CD4-positive, alpha-beta T cell treated with Interleukin-6 for 4 hours (primary cell): ENCODE data around the gene PPARG.
"Not testable (repeated sequence)": the region's sequence is repeated elsewhere in the genome, so short reads cannot be mapped to it uniquely, and the experiment has no call there.

Experiments used
- DNase-seq: peaks from one replicate; pipeline ENCODE4 v3.0.0-alpha.2; 2020; ENCODE audit warnings: mixed read lengths

The PPARG gene

DNA sequence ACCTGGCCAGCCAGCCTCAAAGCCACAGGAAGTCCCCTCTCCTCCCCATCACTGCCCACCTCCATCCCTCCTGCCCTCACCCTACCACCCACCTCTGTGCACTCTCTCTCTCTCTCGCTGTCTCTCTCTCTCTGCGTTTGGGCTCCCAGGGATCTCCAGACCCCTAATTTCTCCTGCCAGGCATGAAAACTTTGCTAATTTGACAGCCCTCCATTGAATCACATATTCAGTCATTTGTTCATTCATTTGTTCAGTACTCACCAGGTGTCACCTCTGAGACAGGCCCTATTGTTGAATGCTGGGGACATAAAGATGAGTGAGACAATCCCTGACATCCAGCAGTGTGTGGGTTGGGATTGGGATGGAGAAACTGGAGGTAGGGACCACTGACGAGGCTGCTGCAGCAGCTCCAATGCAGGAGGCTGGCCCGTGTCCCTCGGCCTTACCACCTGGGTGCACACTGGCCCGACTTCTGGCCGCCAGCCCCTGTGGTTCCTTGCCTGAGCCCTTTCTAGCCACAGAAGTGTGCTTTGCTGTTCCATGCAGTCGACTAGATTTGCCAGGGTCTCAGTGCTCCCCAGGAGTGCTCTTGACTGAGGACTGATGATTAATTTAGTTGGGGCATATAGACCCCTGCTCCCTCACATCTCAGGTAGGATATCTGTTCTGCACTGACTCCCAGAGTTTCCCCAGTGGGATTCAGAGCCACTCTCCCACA is 156.8 kb downstream of the PPARG start:
- no peak for DNase-seq

- no peak for DNase-seq
Measured at GRCh38 chr3:12446298-12446697, 157.4 kb downstream of the PPARG start.

GRCh38 chr3:12447075-12447474 is 158.2 kb downstream of the PPARG start:
- no peak for DNase-seq

DNA sequence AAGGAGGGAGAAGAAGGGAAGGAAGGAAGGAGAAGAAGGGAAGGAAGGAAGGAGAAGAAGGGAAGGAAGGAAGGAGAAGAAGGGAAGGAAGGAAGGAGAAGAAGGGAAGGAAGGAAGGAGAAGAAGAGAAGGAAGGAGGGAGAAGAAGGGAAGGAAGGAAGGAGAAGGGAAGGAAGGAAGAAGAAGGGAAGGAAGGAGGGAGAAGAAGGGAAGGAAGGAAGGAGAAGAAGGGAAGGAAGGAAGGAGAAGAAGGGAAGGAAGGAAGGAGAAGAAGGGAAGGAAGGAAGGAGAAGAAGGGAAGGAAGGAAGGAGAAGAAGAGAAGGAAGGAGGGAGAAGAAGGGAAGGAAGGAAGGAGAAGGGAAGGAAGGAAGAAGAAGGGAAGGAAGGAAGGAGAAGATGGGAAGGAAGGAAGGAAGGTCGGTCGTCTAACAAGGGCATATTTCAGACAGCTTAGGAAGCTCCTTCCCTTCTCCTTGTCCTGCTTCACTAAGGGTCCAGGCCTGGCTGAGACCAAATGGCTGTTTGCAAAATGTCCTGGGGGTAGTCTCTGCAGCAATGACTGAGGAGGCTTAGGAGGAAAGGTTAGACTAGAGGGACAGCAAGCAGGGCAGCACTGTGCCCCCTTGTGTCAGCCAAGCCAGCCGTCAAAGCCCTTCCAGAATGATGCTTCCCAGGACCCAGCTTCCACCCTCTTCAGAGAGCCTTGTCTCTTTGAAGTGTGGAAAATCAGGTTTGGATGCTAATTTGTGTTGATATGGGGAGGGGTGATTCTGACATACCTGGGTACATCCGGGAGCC is 159.7 kb downstream of the PPARG start:
- DNase-seq = not testable (repeated sequence)

DNA sequence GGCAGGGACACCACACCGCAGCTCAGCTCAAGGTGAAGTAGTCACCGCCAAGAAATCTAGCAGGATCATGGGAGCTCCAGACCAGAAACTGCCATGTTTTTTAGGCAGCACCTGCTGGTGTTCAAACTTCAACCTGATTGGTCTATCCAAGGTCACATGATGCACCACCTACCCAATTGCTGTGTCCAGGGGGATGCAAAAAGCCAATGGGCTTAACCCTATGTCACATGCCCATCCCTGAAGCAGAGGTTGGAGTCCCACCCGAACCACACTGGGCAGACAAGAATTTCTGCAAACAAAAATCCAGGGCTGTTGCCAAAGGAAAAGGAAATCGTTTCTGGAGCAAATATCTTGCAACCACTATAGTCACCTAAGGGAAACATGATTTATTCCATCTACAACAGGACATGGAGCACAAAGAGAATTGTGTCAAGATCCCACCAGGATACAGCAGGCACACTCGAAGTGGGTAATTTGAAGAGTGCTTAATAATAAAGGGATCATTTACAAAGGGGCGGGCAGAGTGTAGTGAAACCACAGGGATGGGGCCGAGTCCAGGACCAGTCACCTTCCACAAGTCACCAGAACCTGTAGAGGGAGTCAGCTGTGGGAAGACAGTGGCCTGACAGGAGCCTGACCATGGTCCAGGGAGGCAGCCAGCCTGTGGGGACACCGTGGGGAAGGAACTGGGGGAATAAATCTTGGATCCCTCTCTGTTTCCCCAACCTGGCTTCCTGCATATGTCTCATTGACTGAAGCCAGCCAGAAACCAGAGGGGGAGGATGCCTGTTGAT is 161.2 kb downstream of the PPARG start:
- DNase-seq = no peak

- DNase-seq = no peak
Measured at GRCh38 chr3:12451481-12451880, 162.6 kb downstream of the PPARG start.

- DNase-seq = no peak
Measured at GRCh38 chr3:12451960-12452359, 163.1 kb downstream of the PPARG start.

GRCh38 chr3:12452361-12453330 is 163.8 kb downstream of the PPARG start:
- no peak for DNase-seq

- no peak for DNase-seq
Measured at GRCh38 chr3:12454076-12454815, 165.4 kb downstream of the PPARG start.

DNA sequence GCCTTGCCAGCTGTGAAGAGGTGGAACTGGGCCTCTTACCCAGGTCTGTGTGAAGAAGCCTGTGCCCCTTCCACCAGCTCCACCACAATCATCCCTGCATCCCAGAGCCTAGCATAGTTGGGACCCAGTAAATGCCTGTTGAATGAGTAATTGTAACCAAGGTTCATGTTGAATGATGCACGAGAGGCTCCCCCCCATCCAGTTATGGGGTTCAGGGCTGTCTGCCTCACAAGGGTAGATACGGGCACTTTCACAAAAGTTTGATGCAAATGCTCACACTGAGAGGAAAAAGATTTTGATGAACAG is 165.9 kb downstream of the PPARG start:
- DNase-seq = no peak

- DNase-seq = no peak
Measured at GRCh38 chr3:12455740-12456139, 166.9 kb downstream of the PPARG start.

DNA sequence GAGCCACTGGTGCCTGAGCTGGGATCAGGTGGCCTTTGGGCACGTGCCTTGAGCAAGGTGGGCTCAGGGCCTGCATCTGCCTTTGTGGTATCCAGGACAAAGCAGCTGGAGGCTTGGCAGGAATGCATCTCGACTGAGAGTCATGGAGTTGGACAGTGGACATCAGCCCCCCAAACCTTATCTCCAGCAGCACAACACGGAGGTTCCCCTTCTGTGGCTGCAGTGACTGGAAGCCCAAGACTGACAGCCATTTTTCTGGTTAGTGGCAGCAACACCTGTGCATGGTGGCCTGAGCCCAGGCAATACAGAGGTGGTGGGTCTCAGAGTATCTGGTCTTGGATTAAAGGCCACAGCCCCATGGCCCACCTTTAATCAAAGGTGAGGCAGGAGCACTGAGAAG is 167.6 kb downstream of the PPARG start:
- no peak for DNase-seq

GRCh38 chr3:12457380-12457779 is 168.5 kb downstream of the PPARG start:
- DNase-seq = not testable (repeated sequence)

DNA sequence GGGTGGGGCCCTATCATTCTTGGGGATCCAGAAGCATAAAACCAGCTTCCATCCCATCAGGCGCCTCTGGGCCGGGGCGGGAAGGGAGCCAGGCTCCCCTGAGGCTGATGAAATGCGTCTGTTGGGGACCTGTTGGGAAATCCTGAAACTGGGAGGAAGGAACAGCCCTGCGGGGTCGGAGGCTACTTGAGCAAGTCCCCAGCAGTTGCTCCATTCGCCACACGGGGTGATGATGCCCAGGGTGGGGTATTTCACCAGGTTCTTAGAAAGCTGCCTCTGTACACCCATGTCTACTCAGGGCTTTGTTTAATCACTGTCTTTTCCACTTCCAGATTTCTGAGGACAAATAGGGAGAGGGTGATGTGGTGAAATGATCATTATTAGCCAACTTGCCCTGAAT is 170.0 kb downstream of the PPARG start:
- DNase-seq = no peak

DNA sequence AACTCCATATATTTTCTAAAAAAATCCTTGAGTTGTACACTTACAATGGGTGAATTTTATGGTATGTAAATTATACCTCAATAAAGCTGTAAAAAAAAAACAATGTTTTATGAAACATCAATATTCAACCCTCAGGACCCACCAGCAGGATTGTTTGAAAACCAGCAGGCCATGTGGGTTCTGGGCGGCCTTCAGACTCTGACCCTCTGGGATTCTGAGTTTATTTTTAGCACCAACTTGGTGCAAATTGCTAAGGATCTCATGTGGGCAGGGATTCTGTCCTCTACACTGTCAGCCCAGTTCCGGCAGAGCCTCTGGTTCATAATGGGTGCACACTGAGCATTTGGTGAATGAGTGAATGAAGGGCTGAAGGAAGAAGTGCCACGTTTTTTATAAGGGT is 171.3 kb downstream of the PPARG start:
- DNase-seq = no peak

- no peak for DNase-seq
Measured at GRCh38 chr3:12461097-12461649, 172.3 kb downstream of the PPARG start.

DNA sequence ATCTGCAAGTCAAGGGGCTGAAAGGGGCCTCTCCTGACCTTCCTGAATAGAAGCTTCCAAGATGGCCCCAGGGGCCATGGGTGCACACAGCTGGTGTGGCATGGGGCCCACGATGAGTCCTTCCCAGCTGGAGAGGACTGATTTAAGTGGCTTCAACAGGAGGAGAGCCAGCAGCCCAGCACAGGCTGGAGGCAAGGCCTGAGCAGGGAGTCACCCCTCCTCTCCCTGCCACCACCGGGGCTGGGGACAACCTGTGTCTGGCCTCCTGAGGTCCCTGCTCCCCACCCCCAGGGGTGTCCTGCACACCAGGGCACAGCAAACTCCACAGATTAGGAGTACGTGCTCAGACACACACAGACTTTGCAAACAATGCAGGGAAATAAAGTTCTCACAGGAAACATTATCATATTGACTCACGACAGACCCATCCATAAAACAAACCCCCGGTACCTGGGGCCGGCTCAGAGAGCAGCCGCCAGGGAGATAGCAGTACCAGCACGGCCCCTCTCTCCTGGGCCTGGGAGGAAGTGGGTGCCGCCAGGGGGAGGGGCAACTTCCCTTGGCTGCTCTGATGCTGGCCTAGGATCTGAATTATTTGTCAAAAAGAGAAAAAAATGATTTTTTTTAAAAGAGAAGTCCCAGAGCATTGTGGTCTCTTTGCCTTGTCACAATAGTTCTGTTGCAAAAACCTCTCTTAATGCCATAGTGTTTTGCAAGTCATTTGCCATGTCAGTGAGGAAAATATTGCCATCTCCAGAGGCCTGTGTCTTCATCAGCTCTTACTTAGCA is 173.5 kb downstream of the PPARG start:
- peak; percentile 62 for DNase-seq

- no peak for DNase-seq
Measured at GRCh38 chr3:12463686-12464085, 174.8 kb downstream of the PPARG start.

- no peak for DNase-seq
Measured at GRCh38 chr3:12464181-12464580, 175.3 kb downstream of the PPARG start.

- DNase-seq = no peak
Measured at GRCh38 chr3:12465151-12465835, 176.4 kb downstream of the PPARG start.
